ENCODE results near the gene ENPEP.

GRCh38 chr4:110442788-110443187 is 33.2 kb upstream of the ENPEP start:
- no peak for TF ChIP-seq CTCF (IDR thresholded peaks at IDR 0.05)
- TF ChIP-seq EZH2 (IDR thresholded peaks at IDR 0.05; ENCODE audit: borderline replicate concordance, insufficient read depth, low read depth, low read length, poor library complexity, severe bottlenecking) = no peak

Data from B cell (primary cell).